Measurements from ENCODE around the gene DRC3.
A peak's percentile ranks its signal among the peaks of the same experiment; 100 is the strongest.

Gene DRC3

GRCh38 chr17:18020971-18021370 is 48.3 kb downstream of the DRC3 start:
- no peaks in the 10 kb centered on the region for H3K27me3 ChIP-seq (ENCODE audit: control insufficient read depth in 1 of 2, insufficient read depth in 2 of 2, low read length in 2 of 2)
- no peak overlapping the region for H3K4me3 ChIP-seq (ENCODE audit: low read length in 2 of 2)
- H3K9me3 ChIP-seq (ENCODE audit: control insufficient read depth in 2 of 2, low read length in 2 of 2) = no peaks in the 10 kb centered on the region
- peaks cover 11 to 25% of the 10 kb centered on the region in 2 donors for H3K36me3 ChIP-seq (ENCODE audit: control insufficient read depth in 2 of 2, insufficient read depth in 2 of 2, low read length in 2 of 2)
- H3K9ac ChIP-seq (ENCODE audit: low read length in 2 of 2) = no peak overlapping the region
- H3K27ac ChIP-seq (ENCODE audit: low read length) = no peak overlapping the region
- peaks cover 4% of the 10 kb centered on the region for H3K4me1 ChIP-seq (ENCODE audit: control insufficient read depth, insufficient read depth, low read length)

GRCh38 chr17:18021372-18021771 is 48.7 kb downstream of the DRC3 start:
- H3K36me3 ChIP-seq (ENCODE audit: control insufficient read depth in 2 of 2, insufficient read depth in 2 of 2, low read length in 2 of 2) = peaks cover 15 to 29% of the 10 kb centered on the region in 2 donors
- H3K27ac ChIP-seq (ENCODE audit: low read length) = no peak overlapping the region
- peaks cover 4% of the 10 kb centered on the region for H3K4me1 ChIP-seq (ENCODE audit: control insufficient read depth, insufficient read depth, low read length)
- no peaks in the 10 kb centered on the region for H3K9me3 ChIP-seq (ENCODE audit: control insufficient read depth in 2 of 2, low read length in 2 of 2)
- no peaks in the 10 kb centered on the region for H3K27me3 ChIP-seq (ENCODE audit: control insufficient read depth in 1 of 2, insufficient read depth in 2 of 2, low read length in 2 of 2)
- H3K4me3 ChIP-seq (ENCODE audit: low read length in 2 of 2) = no peak overlapping the region
- no peak overlapping the region for H3K9ac ChIP-seq (ENCODE audit: low read length in 2 of 2)

- no peak overlapping the region for H3K9ac ChIP-seq (ENCODE audit: low read length in 2 of 2)
- no peaks in the 10 kb centered on the region for H3K27me3 ChIP-seq (ENCODE audit: control insufficient read depth in 1 of 2, insufficient read depth in 2 of 2, low read length in 2 of 2)
- H3K36me3 ChIP-seq (ENCODE audit: control insufficient read depth in 2 of 2, insufficient read depth in 2 of 2, low read length in 2 of 2) = peaks cover 16 to 33% of the 10 kb centered on the region in 2 donors
- H3K4me1 ChIP-seq (ENCODE audit: control insufficient read depth, insufficient read depth, low read length) = no peaks in the 10 kb centered on the region
- H3K27ac ChIP-seq (ENCODE audit: low read length) = no peak overlapping the region
- no peak overlapping the region for H3K4me3 ChIP-seq (ENCODE audit: low read length in 2 of 2)
- no peaks in the 10 kb centered on the region for H3K9me3 ChIP-seq (ENCODE audit: control insufficient read depth in 2 of 2, low read length in 2 of 2)
Observed at GRCh38 chr17:18025241-18025944, 52.7 kb downstream of the DRC3 start.

- H3K9ac ChIP-seq (ENCODE audit: low read length in 2 of 2) = peak overlapping the region in 1 of 2 donors; percentile 11
- no peaks in the 10 kb centered on the region for H3K4me1 ChIP-seq (ENCODE audit: control insufficient read depth, insufficient read depth, low read length)
- peaks cover 14 to 30% of the 10 kb centered on the region in 2 donors for H3K36me3 ChIP-seq (ENCODE audit: control insufficient read depth in 2 of 2, insufficient read depth in 2 of 2, low read length in 2 of 2)
- H3K9me3 ChIP-seq (ENCODE audit: control insufficient read depth in 2 of 2, low read length in 2 of 2) = no peaks in the 10 kb centered on the region
- H3K4me3 ChIP-seq (ENCODE audit: low read length in 2 of 2) = no peak overlapping the region
- H3K27me3 ChIP-seq (ENCODE audit: control insufficient read depth in 1 of 2, insufficient read depth in 2 of 2, low read length in 2 of 2) = no peaks in the 10 kb centered on the region
- H3K27ac ChIP-seq (ENCODE audit: low read length) = no peak overlapping the region
Observed at GRCh38 chr17:18025945-18026776, 53.5 kb downstream of the DRC3 start.

- no peak overlapping the region for H3K27ac ChIP-seq (ENCODE audit: low read length)
- H3K4me3 ChIP-seq (ENCODE audit: low read length in 2 of 2) = no peak overlapping the region
- H3K9ac ChIP-seq (ENCODE audit: low read length in 2 of 2) = no peak overlapping the region
- peaks cover 10 to 23% of the 10 kb centered on the region in 2 donors for H3K36me3 ChIP-seq (ENCODE audit: control insufficient read depth in 2 of 2, insufficient read depth in 2 of 2, low read length in 2 of 2)
- H3K27me3 ChIP-seq (ENCODE audit: control insufficient read depth in 1 of 2, insufficient read depth in 2 of 2, low read length in 2 of 2) = no peaks in the 10 kb centered on the region
- no peaks in the 10 kb centered on the region for H3K4me1 ChIP-seq (ENCODE audit: control insufficient read depth, insufficient read depth, low read length)
- no peaks in the 10 kb centered on the region for H3K9me3 ChIP-seq (ENCODE audit: control insufficient read depth in 2 of 2, low read length in 2 of 2)
Observed at GRCh38 chr17:18027280-18027679, 54.6 kb downstream of the DRC3 start.

GRCh38 chr17:18028114-18028951 is 55.7 kb downstream of the DRC3 start:
- H3K4me3 ChIP-seq (ENCODE audit: low read length in 2 of 2) = no peak overlapping the region
- no peaks in the 10 kb centered on the region for H3K27me3 ChIP-seq (ENCODE audit: control insufficient read depth in 1 of 2, insufficient read depth in 2 of 2, low read length in 2 of 2)
- H3K9ac ChIP-seq (ENCODE audit: low read length in 2 of 2) = no peak overlapping the region
- no peaks in the 10 kb centered on the region for H3K4me1 ChIP-seq (ENCODE audit: control insufficient read depth, insufficient read depth, low read length)
- peaks cover 10 to 23% of the 10 kb centered on the region in 2 donors for H3K36me3 ChIP-seq (ENCODE audit: control insufficient read depth in 2 of 2, insufficient read depth in 2 of 2, low read length in 2 of 2)
- H3K9me3 ChIP-seq (ENCODE audit: control insufficient read depth in 2 of 2, low read length in 2 of 2) = no peaks in the 10 kb centered on the region
- H3K27ac ChIP-seq (ENCODE audit: low read length) = no peak overlapping the region

- Histone ChIP-seq H3K27ac (ENCODE audit: low read length) (no peak overlapping the region), H3K4me3 (ENCODE audit: low read length in 2 of 2) (no peak overlapping the region), H3K4me1 (ENCODE audit: control insufficient read depth, insufficient read depth, low read length) (no peaks in the 10 kb centered on the region), H3K36me3 (ENCODE audit: control insufficient read depth in 2 of 2, insufficient read depth in 2 of 2, low read length in 2 of 2) (peaks cover 10 to 23% of the 10 kb centered on the region in 2 donors), H3K27me3 (ENCODE audit: control insufficient read depth in 1 of 2, insufficient read depth in 2 of 2, low read length in 2 of 2) (no peaks in the 10 kb centered on the region), H3K9ac (ENCODE audit: low read length in 2 of 2) (no peak overlapping the region), H3K9me3 (ENCODE audit: control insufficient read depth in 2 of 2, low read length in 2 of 2) (no peaks in the 10 kb centered on the region)
Observed at GRCh38 chr17:18028952-18029540, 56.4 kb downstream of the DRC3 start.

GRCh38 chr17:18031955-18032354 is 59.3 kb downstream of the DRC3 start:
- no peak overlapping the region for H3K9ac ChIP-seq (ENCODE audit: low read length in 2 of 2)
- peaks cover 0 to 7% of the 10 kb centered on the region in 2 donors for H3K36me3 ChIP-seq (ENCODE audit: control insufficient read depth in 2 of 2, insufficient read depth in 2 of 2, low read length in 2 of 2)
- no peak overlapping the region for H3K27ac ChIP-seq (ENCODE audit: low read length)
- H3K4me1 ChIP-seq (ENCODE audit: control insufficient read depth, insufficient read depth, low read length) = no peaks in the 10 kb centered on the region
- no peaks in the 10 kb centered on the region for H3K27me3 ChIP-seq (ENCODE audit: control insufficient read depth in 1 of 2, insufficient read depth in 2 of 2, low read length in 2 of 2)
- H3K9me3 ChIP-seq (ENCODE audit: control insufficient read depth in 2 of 2, low read length in 2 of 2) = no peaks in the 10 kb centered on the region
- H3K4me3 ChIP-seq (ENCODE audit: low read length in 2 of 2) = no peak overlapping the region

- Histone ChIP-seq H3K27me3 (ENCODE audit: control insufficient read depth in 1 of 2, insufficient read depth in 2 of 2, low read length in 2 of 2) (no peaks in the 10 kb centered on the region), H3K9me3 (ENCODE audit: control insufficient read depth in 2 of 2, low read length in 2 of 2) (no peaks in the 10 kb centered on the region), H3K4me3 (ENCODE audit: low read length in 2 of 2) (no peak overlapping the region), H3K4me1 (ENCODE audit: control insufficient read depth, insufficient read depth, low read length) (peaks cover 12% of the 10 kb centered on the region), H3K9ac (ENCODE audit: low read length in 2 of 2) (no peak overlapping the region), H3K27ac (ENCODE audit: low read length) (no peak overlapping the region), H3K36me3 (ENCODE audit: control insufficient read depth in 2 of 2, insufficient read depth in 2 of 2, low read length in 2 of 2) (no peaks in the 10 kb centered on the region)
Observed at GRCh38 chr17:18033442-18034099, 60.9 kb downstream of the DRC3 start.

- Histone ChIP-seq H3K4me1 (ENCODE audit: control insufficient read depth, insufficient read depth, low read length) (peaks cover 22% of the 10 kb centered on the region), H3K9ac (ENCODE audit: low read length in 2 of 2) (no peak overlapping the region), H3K9me3 (ENCODE audit: control insufficient read depth in 2 of 2, low read length in 2 of 2) (no peaks in the 10 kb centered on the region), H3K27me3 (ENCODE audit: control insufficient read depth in 1 of 2, insufficient read depth in 2 of 2, low read length in 2 of 2) (no peaks in the 10 kb centered on the region), H3K4me3 (ENCODE audit: low read length in 2 of 2) (no peak overlapping the region), H3K27ac (ENCODE audit: low read length) (no peak overlapping the region), H3K36me3 (ENCODE audit: control insufficient read depth in 2 of 2, insufficient read depth in 2 of 2, low read length in 2 of 2) (no peaks in the 10 kb centered on the region)
Observed at GRCh38 chr17:18035704-18036103, 63.0 kb downstream of the DRC3 start.
